NCI-H1417 treated with DMSO at 0.1 percent for 48 hours (cell line): ENCODE measurements around the gene ALS2.
"Not testable (repeated sequence)": the region's sequence is repeated elsewhere in the genome, so short reads cannot be mapped to it uniquely, and the experiment has no call there.

ENCODE experiments used
- DNase-seq: peaks from one replicate; lab custom pipeline; 2025; lab: John Stamatoyannopoulos, UW

Gene ALS2

DNA sequence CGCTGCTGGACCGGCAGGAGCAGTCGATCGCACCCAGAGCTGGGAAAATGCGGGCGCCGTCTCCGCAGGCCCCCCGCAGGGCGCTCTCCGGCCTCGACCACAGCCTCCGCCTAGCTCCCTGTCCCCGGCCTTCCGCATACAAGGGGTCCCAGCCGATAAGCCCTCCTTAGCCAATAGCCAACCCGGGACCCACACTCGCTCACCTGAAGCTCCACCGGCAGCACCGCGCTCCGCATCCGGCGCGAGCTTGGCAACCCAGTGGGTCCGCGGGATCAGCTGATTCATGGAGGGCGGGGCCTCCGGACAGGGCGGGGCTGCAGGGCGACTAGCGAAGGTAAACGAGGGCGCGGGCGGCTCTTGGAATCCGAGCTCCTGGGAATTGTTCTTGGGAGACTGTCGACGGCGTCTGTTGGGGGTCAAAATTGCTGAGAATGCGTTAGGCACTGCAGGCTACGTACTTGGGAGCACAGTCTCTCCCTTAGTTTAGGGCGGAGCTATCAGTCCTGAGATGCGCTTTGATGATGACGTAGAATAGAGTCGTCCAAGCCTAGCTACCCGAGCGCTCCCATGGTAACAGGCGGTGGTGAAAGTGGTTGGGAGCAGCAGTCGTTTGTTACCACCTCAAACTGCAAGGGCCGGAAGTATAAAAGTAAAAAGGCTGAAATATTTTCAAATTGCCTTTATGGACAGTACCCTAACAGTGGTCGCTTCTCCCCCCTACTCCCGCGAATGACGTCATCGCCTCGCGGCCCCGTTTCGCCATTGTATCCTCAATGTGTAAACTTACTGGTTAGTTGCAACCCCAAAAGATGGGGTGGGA, at the start of gene ALS2:
Gene ALS2, minus strand, starts transcription at position 260 of the 820 bp plus-strand sequence. CDS start 12,048 bp downstream, outside the sequence.
- peak; percentile 97 for DNase-seq

DNA sequence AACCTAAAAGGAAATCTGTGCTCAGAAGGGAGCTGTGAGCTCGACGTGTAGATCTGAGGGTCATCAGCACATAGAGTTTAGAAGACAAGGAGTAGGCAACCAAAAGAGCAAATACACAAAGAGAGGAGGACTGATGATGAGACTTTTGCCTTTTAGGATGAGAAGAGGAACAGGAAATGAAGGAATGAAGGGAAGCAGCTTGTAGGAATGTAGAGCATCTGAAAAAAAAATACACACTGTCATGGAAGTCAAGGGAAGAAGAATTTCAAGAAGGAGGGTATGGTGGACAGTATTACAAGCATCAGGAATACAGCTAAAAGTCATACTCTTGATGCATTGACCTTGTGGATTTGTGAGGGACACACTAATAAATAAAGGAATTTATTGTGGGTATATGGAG, 47.5 kb upstream of the ALS2 start:
- DNase-seq = no peak

DNA sequence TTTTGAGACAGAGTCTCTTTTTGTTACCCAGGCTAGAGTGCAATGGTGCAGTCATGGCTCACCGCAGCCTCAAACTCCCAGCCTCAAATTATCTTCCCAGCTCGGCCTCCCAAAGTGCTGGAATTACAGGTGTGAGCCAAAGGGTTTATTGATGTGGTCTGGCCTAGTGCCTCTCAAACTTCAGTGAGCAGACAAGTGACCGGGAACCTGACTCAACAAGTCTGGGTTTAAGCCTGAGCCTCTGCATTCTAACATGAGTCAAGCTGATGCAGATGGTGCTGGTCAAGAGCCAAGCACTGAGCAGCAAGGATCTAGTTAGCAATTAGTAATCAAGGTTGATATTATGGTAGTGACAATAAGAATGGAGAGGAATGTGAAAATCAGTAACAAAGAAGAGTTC, 46.9 kb upstream of the ALS2 start:
- no peak for DNase-seq

DNA sequence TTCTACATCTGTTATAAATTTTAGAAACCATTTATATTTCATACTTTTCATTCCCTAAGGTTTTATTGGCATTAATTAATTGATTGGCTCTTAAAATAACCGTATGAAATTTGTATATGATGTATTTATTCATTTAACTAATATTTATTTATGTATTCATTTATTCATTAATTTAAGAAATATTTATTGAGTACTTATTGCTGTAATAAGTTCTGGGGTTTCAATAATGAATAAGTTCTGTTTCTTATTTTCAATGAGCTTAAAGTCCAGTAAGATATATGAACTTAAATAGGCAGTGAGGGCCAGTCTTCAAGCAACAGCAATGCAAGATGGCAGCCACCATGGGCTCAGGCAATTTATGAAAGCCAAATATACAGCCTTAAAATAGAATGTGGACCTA, 43.5 kb upstream of the ALS2 start:
- no peak for DNase-seq

DNA sequence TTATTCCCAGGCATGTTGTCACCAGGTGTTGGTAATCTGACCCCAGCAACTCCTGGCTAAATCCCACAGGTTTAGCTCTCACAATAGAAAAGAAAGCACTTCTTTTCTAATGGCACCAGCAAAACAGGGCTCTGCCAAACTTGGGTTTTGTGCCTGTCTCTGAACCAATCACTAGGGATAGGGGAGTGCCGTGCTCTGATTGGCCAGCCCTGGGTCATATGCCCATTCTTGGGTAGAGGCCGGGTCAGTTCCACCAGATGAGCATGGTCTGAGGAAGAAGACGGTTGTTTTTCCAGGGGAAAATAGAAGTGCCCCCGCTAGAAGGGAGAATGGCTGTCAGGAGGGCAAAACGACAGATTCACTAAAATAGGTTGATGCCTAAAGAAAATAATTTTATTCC, 40.3 kb upstream of the ALS2 start:
- DNase-seq = no peak

DNA sequence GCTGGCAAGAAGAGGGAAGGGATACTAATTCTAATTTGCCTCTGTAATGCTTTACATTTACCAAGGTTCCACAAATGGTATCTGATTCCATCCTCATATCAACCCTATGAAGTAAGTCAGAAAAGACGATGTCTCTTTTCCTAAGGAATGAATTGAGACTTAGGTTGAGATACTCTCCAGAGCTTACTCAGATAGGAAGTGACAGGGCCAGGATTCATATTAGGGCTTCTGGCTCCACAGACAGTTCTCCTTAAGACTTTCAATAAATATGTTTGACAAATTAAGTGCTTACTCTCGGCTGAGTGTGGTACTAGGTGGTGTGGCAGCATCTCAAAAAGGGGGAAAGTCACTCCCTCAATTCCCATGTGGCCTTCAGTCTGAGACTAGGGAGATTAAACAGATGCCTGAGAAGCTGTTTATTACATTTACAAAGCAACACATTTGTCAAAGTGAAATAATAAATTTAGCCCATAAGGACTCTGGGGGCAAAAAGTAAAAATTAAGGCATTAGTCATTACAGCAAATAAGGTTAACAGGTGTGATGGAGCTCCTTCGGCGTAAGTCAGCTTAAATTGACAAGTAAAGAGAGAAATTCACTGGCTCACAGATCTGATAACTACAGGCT, 39.8 kb upstream of the ALS2 start:
- no peak for DNase-seq

DNA sequence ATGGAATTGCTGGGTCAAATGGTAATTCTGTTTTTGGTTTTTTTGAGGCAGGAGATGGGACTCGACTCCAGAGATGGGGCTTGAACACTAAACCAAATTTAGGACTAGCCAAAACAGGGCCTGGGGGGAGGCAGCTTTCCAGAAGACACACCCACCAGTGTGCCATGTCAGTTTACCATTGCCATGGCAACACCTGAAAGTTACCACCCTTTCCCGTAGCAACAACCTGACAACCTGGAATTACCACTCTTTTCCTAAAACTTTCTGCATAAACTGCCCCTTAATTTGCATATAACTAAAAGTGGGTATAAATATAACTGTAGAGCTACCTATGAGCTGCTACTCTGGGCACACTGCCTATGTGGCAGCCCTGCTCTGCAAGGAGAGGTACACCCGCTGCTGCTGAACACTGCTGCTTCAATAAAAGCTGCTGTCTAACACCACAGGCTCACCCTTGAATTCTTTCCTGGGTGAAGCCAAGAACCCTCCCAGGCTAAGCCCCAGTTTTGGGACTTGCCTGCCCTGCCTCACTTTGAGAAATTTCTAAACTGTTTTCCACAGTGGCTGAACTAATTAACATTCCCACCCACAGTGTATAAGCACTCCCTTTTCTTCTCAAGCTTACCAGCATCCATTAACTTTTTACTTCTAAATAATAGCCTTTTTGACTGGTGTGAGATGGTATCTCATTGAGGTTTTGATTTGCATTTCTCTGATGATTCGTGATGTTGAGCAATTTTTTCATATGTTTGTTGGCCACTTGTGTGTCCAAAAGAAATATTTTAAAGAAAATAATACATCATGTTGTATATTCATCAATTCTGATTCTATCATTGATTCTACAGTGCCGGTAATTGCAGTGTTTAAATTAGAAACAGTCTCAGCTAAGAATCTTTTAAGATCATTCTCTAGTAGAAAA, 36.2 kb upstream of the ALS2 start:
- no peak for DNase-seq

DNA sequence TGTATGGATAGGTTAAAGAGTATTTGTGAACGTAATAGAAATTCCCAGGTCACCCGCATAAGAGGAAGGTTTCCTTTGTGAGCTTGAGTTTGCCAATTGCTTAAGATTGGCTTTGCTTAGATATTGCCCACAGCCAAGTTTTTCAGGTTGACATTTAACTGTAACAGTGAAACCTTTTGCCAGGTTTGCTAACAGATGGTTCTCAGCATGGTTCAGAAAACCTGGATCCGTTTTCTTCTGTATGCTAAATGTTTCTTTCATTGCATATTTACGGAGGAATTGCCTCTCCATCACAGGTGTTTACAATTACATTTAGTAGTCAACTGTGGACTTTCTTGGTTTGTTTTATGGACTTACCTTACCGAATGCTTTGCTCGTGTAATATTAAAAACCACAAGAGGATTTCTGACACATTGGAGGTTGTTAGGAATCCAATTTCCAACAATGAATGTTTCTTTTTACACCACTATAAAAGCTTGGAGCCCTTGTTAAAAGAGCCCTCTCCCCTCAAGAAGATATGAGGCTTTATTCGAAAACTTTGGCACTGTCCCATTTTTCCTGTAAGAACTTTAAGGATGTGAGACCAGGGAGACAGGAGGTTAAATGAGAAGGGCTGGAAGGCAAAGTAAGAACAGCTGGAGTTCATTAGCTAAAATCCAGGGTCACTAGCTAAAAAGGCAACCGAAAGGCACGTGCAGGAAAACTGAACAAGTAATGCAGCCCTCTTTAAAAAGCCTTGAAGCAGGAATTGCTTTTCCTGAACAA, 33.4 kb upstream of the ALS2 start:
- no peak for DNase-seq

DNA sequence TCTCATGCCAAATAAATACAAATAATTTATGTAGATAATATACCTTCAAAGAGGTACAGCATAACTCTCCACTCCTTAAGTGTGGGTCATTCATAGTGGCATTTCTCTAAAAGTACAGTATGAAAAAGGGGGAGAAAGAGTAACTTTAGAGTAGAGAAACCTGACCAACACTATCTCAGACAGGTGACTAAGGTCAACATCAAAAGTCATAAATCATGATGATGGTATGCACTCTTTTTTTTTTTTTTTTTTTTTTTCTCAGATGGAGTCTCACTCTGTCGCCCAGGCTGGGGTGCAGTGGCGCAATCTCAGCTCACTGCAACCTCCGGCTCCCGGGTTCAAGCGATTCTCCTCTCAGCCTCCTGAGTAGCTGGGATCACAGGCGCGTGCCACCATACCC, 29.9 kb upstream of the ALS2 start:
- not testable (repeated sequence) for DNase-seq

DNA sequence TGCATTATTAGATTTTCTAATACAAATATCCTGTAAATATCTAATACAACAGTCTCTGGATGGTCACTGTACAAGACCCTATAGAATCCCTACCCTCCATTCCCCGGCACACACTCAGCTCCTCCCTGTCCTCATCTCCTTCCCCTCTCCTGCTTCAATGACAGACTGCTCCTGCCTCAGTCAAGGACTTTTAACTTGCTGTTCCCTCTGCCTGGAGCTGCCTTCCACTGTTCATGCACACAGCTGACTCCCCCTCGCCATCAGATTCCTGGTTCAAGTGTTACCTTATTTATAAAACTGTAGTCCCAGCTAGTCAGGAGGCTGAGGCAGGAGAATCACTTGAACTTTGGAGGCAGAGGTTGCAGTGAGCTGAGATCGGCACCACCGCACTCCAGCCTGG, 28.9 kb upstream of the ALS2 start:
- no peak for DNase-seq

DNA sequence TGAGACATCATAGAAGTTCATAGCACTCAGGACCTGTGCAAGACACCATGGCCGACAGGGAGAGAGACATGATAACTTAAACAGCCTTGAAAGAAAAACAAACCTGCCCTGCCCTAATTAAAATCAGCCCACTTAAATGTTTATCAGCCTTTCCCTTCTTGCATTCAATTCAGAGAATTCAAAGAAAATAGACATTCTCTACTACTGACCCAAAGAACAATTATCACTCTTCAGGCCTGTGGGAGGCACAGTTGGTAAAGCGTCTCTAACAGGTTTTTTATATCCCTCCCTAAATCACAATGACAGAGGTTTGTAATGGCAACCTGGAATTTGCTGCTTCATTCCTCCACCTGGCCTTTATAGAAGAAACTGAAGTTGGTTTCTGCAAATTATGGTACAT, 27.3 kb upstream of the ALS2 start:
- DNase-seq = no peak

DNA sequence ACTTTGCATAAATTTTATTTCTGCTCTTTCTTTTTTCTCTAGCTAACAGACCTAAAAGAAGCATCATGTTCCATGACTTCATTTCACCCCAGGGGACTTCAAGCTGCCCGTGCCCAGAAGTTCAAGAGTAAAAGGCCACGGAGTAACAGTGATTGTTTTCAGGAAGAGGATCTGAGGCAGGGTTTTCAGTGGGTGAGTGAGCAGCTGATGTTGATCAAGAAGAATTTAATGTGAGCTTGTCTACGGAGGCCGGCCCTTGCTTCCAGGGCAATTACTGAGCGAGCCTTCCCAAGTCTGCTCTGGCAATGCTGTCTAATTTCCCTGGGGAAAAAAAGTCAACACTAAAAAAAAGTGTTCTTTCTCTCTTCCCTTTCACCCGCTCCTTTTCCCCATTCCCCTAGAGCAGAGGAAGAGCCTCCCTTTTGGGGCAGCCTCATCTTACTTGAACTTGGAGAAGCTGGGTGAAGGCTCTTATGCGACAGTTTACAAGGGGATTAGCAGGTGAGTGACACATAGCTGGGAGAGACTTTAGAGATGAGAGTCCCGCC, 26.8 kb upstream of the ALS2 start:
- no peak for DNase-seq

DNA sequence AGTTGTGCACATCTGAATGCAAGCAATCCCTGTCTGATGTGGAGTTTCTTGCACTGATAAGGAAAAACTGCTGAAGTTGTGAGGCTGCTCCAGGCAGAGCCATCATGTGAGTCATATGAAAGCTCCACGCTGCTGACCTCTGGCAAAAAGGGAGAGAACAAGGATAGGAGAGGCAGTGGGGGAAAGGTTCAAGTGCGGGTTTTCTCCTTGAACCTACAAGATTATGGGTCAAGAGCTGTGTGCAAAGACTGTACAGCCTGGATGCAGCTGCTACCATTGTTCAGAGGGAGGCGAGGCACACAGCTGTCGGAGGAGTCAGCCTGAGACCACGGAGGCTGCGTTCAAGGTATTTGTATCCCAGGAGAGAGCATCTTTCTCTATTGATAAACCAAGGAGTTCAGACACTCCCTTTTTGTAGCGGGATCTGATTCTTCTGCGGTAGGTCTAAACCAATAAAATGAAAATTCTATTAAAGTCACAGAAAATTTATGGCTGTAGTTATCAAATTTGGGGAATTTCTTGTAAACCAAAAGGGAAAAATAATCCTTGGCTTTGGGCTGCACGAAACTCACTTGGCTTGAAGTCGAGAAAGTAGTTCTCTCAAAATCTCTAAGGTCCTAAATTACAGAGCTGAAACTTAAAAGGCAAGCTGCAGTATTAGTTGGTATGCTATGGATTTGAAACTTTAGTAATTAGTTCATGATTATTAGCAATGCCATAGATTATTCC, 25.9 kb upstream of the ALS2 start, which contains the start of gene CDK15:
Gene CDK15, plus strand, starts transcription at position 96 of the 729 bp plus-strand sequence. Its CDS starts 128 bp downstream, at position 224.
- no peak for DNase-seq

DNA sequence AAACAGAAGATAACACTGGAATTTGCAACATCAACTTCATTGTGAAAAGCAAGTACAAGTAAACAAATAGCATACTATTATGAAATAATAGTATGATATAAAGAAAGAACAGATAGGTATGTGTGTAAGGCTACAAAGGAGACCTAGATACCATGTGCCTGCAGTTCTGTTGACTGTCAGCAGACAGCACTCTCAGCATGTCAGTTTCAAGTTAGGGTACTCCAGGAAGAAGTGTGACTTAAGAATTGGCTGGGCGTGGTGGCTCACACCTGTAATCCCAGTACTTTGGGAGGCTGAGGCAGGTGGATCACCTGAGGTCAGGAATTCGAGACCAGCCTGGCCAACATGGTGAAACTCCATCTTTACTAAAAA, 18.2 kb upstream of the ALS2 start:
- not testable (repeated sequence) for DNase-seq

DNA sequence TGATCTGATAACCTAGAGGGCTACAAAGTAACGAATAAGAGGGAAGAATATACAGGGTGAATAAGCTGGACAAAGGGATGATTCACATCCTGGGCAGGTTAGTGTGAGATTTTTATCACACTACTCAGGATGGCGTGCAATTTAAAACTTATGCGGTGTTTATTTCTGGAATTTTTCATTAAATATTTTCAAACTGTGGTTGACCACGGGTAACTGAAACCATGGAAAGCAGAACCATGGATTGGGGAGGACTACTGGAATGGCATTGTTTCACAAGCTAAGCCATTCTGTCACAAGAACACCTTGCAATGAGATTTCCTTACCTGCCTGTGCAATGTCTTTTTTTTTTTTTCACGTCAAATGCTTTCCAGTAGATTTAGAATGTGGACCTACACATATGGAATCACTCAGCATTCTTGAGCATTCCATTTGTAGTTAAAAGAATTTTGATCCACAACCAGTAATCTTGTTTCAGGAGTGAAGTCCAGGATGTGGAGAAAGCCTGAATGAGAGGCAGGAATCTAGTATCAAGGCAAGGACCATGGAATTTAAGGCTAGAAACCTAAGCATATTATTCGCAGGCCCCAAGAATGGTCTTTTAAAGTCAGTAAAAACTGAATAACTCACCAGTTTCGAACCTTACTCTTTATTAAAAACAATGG, 17.6 kb upstream of the ALS2 start:
- no peak for DNase-seq

DNA sequence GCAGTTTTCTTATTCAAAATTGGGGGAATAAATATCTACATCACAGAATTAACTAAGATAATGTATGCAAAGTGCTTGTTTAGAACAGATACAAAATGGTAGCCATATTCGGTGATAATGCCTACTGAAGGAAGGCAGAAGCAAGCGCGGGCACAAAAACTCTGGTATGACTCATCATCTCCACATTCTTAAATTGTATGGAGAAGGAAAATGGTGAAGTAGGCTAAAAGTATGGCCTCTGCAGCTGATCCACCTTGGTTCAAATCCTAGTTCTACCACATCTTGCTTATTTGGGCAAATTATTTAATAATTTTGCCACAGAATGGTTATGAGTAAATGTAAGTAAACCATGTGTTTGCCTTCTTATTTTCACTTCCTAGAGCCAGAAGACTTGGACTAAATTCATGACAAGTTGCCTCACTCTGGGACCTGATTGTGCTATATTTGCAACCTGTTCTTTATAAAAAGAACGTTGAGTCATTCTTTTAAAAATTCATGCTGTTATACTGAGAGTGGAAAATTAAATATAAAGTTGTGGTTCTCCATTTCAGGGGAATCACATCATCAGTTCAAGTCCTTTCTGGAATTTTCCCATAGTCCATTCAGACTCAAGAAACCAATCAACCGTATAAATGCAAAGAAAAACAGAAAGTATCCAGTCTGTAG, 16.6 kb upstream of the ALS2 start:
- no peak for DNase-seq

DNA sequence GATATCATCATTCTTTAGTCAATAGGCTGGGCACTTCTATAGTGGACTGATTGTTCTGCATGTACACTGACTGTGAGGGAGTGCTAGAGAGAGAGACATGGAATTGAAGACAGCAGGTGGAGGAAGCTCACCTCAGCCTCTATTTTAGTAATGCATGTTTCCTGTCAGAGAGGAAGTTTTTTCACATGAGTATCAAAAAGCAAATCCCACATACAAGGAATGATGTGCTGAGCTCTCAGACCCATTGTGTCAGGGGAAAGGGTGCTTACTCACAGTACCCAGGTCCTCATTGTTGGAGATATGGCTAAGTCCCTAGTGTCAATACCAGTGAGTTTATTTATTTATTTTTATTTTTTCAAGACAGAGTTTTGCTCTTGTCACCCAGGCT, 15.7 kb upstream of the ALS2 start:
- DNase-seq = no peak

DNA sequence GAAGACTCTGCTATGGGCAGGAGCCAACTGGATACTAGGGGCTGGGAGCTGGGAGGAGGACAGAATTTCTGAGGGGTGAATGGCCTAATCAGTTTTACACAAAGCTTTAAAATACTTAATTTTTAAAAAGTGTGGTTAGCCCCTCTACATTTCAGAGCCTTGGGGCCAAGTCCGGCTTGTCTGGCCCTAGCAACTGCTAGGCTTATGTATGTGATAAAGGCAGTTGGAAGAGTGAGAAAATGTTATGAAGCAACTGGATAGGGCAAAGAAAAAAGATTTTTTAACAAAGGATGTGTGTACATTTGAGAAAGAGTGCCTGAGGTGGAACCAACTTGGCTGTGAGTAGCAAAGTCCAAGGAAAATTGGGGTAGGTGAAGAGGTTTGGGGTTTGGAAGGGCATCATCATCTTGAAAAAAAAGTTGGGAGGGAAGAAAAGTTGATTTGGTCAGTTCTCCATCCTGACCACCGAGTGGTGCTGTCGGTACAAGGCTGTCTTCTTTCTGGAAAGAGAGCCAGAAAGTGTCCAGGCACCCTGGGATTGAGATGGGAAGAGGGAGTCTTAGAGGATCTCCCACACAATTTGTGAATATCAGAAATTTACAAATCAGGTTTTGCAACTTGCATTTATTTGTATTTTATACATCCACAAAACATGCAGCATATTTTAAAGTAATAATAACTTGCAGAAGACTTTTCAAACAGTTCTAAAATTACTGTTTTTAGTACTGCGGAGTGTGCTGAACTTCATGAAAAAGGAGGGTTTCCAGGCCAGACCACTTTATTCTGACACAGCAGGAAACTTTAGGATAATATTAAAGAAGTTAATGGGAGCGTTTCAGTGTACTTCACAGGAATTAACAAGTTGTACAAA, 15.1 kb upstream of the ALS2 start:
- DNase-seq = no peak

DNA sequence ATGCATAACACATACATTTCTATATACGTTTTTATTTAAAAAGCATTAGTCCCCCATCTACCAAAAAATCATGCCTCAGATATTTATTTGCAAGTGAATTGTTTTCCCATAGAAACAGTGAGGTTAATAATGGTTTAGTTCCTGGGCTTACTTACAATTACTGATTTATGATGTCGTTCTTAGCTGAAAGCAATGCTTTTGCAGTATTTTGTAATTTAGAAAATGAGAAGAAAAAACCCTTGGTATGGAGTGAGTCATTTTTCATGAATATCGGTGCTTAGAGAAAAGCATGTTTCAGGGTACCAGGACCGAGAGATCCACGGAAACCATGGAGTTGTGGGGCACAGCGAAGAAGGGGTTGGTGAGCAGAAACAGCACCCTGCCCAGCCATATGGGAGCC, 13.6 kb upstream of the ALS2 start:
- DNase-seq = no peak
